GM12801 (cell line): ENCODE data around the gene MFN2.

Experiments used
- CTCF ChIP-seq: IDR thresholded peaks from one replicate; pipeline ENCODE4 v1.5.1; 2011; ENCODE audit warnings: control low read depth; ENCODE audit not compliant: insufficient read length; ENCODE audit errors: extremely low read depth

Gene MFN2

GRCh38 chr1:12039164-12039525, 58.9 kb downstream of the MFN2 start:
- no peak for TF ChIP-seq CTCF

- no peak for TF ChIP-seq CTCF
Observed at GRCh38 chr1:12040457-12041051, 60.3 kb downstream of the MFN2 start.

- TF ChIP-seq CTCF, result no peak
Observed at GRCh38 chr1:12046749-12047119, 66.5 kb downstream of the MFN2 start.

GRCh38 chr1:12047120-12047876, 67.1 kb downstream of the MFN2 start:
- no peak for TF ChIP-seq CTCF

- TF ChIP-seq CTCF, result no peak
Observed at GRCh38 chr1:12048372-12048771, 68.1 kb downstream of the MFN2 start.

- TF ChIP-seq CTCF, result no peak
Observed at GRCh38 chr1:12049616-12050015, 69.4 kb downstream of the MFN2 start.

- TF ChIP-seq CTCF, result no peak
Observed at GRCh38 chr1:12051361-12051760, 71.1 kb downstream of the MFN2 start.
